GM12891 (cell line): ENCODE results near the gene TMEM174.

Source experiments
- PAX5 ChIP-seq: IDR thresholded peaks from 2 replicates; pipeline ENCODE4 v1.6.1; 2011; ENCODE audit warnings: low read length, moderate library complexity, mild to moderate bottlenecking; ENCODE audit not compliant: insufficient read depth, severe bottlenecking
- POLR2A ChIP-seq: IDR thresholded peaks from 2 replicates; pipeline ENCODE4 v1.6.1; 2011; ENCODE audit warnings: low read depth, low read length, control low read depth
- POLR2AphosphoS5 ChIP-seq: IDR thresholded peaks from 2 replicates; pipeline ENCODE4 v1.6.1; 2011; ENCODE audit warnings: low read depth, low read length, control low read depth
- POU2F2 ChIP-seq: IDR thresholded peaks from 2 replicates; pipeline ENCODE4 v1.6.1; 2011; ENCODE audit warnings: low read depth, mild to moderate bottlenecking, control low read depth, low read length, moderate library complexity
- SPI1 ChIP-seq: IDR thresholded peaks from 2 replicates; pipeline ENCODE4 v1.6.1; 2011; ENCODE audit warnings: low read depth, low read length, control low read depth
- TAF1 ChIP-seq: IDR thresholded peaks from 2 replicates; pipeline ENCODE4 v1.6.1; 2011; ENCODE audit warnings: low read depth, low read length, control low read depth

- TF ChIP-seq TAF1 (no peak), POLR2A (no peak), POLR2AphosphoS5 (no peak), SPI1 (no peak), PAX5 (no peak), POU2F2 (no peak)
Measured at GRCh38 chr5:73222173-73222572, 49.2 kb downstream of the TMEM174 start.
